GM19023 (cell line): ENCODE results near the gene AP2B1.

Experiments
- ATAC-seq: cut with Tn5 transposase; IDR thresholded peaks from one replicate; pipeline ENCODE4 v1.9.1; 2021; ENCODE audit warnings: mild to moderate bottlenecking, moderate library complexity; ENCODE audit not compliant: unreplicated experiment

The AP2B1 gene

DNA sequence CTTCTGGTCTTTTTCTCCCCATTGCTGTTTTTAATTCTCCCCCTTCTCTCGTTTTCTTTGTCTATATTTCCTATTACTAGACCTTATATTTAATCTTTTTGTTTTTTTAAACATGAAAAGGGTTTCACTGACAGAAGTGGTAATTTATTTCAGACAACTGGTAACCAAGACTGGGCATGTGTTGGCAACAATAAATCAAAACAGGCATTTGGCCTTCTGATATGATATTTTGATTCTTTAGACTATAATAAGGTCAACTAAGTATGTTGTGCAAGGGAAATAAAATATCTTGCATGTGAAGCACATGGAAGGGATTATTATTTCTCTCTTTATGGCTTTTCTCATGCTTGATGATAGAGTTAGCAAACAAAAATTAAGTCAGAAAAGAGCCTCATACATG is 34.6 kb downstream of the AP2B1 start:
- ATAC-seq = no peak

DNA sequence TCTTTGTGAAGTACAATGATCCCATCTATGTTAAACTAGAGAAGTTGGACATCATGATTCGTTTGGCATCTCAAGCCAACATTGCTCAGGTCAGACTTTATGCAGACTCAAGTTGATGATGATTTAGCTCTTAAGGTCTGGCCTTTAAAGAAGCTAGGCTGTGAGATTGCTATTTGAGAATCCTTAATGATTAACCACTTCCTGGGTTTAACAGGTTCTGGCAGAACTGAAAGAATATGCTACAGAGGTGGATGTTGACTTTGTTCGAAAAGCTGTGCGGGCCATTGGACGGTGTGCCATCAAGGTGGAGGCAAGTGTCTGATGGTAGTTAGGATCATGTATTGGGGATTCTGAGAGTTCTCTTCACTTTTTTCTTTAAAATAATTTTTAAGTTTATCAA is 40.3 kb downstream of the AP2B1 start:
- ATAC-seq = no peak

DNA sequence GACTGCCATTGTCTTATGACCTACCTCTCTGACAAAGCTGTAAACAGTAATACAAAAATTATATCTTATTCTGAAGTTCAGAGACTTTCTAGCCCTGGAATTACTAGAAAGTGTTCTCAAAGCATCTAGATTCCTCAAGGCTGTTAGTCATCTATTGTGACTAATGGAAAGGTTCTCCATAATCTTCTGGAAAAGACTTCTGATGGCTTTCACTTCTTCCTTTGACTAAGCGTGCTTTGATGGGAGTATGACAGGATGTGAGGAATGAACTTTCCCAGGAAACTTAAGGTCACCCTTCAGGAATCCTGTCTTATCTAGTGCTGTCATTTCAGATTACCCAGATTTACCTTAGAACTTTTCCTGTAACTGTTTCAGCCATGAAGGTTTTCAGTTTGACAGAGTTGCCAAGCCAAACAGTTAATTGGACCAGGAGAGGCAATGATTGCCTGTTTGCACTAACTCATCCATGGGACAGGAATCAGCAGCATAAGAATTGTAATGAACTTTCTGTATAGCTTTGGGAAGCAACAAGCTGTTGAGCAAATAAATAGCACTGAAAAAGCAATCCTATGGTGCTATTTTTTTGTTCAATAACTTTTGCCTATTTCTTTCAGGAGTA is 43.5 kb downstream of the AP2B1 start:
- no peak for ATAC-seq

DNA sequence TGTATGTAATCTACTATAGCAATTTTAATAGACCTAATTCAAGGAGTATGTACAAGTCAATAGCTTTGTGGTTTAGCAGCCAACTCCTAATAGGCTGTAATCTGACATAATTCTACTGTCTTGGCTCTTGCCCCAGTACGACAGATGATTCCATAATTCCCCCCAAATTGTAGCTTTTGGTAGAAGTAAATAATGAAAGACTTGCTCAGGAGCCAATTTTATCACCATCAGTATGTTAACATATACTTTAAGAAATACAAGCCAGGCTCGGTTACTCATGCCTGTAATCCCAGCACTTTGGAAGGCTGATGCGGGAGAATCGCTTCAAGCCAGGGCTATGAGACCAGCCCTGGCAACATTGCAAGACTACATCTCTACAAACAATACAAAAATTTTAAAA is 53.9 kb downstream of the AP2B1 start:
- no peak for ATAC-seq

DNA sequence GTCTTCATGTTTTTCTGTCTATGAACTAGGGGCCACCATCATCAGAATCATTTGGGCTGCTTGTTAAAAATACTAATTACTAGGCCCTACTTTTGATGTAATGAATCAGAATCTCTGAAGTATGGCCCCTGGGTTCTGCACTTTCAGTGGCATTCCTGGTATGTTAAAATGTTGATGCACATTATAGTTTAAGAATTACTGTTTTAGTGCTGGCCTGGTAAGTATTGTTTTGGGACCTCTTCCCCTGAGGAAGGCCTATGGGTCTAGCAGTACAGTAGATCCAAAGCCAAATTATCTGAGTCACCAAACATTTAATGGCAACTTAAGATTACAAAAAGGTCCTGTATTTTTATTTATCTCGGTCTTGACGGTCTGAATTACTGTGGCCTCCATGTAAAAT is 58.8 kb downstream of the AP2B1 start:
- ATAC-seq = no peak

DNA sequence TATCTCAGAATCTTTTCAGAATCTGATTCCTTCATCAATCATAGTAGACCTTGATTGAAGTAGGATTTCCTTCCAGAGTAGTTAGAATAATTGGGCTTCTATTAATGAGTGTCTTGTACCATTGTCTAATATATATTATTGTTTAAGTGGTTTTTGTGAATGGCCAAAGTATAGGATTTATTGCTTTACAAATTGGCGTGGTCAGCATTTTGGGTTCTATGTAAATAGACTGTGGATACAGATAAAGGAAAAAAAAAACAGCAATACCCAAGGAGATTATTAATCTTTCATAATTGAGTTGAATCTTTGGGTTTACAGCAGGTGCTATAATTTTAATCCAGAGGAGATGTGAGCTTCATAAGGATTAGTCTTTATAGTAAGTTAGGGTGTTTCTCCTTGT is 64.3 kb downstream of the AP2B1 start:
- ATAC-seq = no peak

DNA sequence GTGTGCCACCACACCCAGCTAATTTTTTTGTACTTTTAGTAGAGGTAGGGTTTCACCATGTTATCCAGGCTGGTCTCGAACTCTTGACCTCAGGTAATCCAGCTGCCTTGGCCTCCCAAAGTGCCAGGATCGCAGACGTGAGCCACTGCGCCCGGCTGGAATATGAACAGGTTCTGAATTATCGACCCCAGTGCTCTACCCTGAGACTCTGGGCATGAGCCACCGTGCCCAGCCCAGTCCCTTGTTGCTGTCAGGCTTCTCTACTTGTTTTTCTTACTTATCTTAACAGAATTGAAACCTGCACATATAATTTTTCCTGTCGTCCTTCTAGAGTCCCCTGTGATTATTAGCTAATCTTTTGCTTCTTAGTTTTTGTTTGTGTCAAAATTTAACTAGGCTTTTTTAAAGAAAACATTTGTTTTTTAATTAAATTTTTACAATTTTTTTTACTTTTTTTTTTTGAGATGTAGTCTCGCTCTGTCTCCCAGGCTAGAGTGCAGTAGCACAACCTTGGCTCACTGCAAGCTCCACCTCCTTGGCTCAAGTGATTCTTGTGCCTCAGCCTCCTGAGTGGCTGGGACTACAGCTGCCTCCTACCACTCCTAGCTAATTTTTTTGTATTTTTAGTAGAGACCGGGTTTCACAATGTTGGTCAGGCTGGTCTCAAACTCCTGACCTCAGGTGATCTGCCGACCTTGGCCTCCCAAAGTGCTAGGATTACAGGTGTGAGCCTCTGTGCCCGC is 66.7 kb downstream of the AP2B1 start:
- no peak for ATAC-seq

DNA sequence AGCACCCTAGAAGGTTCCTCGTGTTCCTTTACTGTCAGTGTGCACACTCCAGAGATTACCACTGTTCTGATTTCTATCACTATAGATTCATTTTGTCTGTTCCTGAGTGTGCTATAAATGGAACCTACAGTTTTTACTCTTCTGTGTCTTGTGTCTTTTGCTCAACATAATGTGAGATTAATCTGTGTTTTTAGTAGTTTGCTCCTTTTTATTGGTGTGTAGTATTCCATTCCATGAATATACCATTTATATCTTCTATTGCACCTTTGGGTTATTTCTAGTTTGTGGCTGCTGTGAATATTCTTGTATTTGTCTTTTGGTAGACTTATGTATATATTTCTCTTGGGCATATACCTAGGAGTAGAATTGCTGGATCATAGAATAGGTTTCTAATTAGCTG is 68.2 kb downstream of the AP2B1 start:
- no peak for ATAC-seq

DNA sequence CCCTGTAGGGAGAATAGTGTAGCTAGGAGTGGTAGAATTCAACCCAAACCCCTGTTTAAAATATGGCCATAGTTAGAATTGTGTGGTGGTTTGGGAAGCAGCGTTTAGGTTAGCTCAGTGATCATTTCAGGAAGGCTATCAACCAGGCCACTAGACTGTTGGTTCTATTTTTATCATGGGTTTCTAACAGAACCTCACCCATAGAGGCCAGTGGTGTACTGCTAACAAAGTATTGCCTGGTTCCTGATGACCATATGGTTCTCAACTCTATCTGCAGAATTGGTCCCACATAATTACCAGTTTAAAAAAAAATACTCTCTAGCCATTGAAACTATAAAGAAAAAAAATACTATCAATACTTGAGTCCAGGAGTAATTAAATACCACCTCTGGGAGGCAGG is 73.8 kb downstream of the AP2B1 start:
- ATAC-seq = no peak

DNA sequence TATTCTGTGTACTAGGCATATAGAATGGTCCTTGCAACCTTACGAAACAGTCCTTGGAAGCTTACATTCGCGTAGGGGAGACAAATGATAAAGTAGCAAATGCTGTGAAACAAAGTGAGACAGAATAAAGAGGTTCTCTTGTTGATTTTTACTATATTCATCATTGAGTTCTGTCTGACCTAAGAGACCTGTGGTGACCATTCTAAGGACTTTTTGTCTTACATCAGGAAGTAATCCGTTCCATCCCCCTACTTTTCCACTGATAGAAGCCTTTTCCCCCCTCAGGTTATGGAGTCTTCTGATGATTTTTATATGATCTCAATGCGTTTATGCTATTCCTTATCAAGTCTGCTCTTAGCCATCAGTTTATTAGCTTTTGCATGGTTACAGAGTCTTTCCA is 77.6 kb downstream of the AP2B1 start:
- ATAC-seq = no peak

DNA sequence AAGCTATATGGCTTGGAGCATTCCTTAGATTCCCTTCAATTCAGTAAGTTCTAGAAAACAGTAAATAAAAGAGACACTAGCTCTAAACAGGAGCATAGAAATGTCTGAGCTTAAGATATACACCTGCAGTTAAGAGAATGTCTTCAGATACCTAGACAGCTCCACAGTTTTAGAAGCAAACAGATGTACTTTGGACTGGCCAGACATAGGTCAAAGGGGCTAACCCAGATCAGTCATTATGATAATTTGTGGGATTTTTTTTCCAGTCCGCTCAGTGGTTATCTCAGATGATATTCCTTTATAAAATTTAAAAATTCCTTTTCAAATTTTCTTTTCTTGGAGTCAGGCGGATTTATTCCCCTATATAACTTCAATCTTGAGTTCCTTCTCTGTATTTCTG is 78.5 kb downstream of the AP2B1 start:
- ATAC-seq = no peak

DNA sequence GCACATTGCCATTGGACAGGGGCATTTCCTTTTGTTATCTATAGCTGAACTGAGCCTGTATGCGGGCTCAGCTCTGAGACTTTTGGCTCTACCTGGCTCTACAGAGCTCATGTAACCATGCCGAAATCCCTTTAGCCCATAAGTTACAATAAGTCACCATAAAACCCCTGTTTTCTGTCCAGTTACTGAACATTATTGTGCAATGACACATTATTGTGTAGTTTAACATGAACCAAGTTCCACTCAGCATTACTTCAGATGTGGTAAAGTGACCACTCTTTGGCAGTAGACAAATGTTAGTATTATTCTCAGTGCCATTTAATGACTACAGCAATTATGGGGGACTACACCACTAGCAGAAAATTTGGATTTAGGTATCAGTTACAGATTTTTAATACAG is 78.9 kb downstream of the AP2B1 start:
- ATAC-seq = no peak

DNA sequence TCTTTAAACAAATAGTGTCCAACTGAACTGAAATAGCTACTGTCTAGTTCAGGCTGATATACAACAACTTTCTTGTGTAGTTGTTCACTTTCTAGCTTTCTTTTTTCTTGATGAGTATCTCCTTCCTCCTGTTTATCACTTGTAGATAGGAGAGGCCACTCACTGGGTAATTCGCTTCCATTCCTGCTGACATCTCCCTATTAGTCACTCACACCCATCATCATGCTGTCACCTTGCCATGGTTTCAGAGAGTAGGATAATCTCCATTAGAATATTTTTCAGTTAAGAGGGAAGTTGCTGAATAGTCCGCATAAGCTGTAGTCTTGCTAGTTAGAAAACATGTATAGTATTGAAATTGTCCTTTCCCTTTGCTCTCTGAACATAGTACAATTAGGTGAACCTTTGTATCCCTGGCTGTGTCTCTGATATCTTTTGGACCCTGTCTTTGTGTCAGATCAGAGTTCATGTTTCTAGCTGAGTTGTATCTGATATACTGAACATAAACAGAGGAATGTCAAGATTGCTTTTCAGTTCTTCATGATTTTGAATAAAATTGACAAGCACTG is 79.9 kb downstream of the AP2B1 start:
- no peak for ATAC-seq

DNA sequence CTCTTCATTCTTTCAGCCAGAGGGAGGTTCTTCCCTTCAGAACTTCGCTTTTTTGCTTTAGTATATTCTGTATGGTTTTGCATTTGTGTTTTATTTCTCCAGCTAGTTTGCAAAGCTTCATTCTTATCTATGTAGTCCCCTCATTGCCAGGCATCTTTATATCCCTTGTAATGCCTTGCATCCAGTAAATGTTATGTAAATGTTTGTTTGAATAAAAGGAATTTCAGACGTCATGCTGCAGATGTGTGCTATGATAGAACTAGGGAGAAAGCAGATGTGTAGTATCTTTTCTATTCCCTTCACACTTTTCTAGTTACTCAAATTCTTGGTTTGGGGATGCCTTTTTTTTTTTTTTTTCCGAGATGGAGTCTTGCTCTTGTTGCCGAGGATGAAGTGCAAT is 81.7 kb downstream of the AP2B1 start:
- ATAC-seq = no peak

DNA sequence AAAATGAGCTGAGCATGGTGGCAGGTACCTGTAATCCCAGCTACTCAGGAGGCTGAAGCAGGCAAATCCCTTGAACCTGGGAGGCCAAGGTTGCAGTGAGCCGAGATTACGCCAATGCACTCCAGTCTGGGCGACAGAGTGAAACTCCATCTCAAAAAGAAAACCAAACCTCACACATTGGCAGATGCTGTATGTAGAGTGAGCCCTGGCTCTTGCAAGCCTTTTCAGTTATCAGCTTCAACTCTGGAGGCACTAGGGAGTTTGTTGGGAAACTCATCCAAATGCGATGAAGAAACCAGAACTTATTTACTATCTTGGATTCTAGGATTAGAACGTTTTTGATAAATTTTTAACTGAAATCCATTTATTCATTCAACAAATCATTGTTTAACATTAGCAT is 87.4 kb downstream of the AP2B1 start:
- no peak for ATAC-seq

DNA sequence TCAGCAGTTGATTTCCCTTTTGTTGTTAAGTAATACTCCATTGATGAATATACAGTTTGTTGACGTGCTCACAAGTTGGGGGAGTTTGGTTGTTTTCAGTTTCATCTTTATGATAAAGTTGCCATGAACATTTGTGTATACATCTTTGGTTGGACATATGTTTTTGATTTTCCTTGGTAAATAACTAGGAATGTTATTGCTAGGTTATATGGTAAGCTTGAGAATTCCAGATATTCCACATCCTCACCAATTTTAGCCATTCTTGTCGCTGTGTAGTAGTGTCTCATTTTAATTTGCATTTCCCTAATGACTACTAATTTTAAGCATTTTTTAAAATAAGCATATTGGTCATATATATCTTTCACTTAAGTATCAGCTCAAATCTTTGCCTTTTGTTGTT is 89.3 kb downstream of the AP2B1 start:
- no peak for ATAC-seq

DNA sequence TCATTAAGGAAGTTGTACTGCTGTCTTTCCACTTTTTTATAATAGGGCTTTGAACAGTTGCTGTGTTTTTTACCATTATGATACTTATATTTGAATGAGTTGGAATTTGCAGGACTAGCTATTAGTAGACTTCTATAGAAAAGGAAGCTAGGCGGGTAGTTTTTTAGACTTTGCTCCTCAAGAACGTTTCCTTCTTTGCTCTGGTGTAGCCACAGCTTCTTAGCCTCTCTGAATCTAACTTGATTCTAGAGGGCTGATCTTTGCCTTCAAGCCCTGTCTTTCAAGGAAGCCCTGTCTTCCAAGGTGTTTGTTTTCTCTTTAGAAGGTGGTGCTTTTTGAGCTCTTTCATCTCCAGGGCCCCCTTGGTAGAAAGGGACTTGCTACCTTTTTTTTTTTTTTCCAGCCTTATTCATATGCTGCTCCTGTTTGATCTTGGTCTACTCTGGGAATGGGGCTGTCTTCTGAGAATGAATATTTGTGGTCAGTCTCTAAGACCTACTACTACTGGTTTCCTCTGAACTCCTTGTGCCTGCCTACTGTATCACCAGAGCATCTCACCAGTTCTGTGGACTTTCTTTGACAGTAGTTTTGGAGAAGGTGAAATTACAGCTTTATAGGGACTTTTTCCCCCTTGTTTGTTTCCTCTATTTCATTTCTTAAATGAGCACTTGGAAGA is 92.0 kb downstream of the AP2B1 start:
- no peak for ATAC-seq

DNA sequence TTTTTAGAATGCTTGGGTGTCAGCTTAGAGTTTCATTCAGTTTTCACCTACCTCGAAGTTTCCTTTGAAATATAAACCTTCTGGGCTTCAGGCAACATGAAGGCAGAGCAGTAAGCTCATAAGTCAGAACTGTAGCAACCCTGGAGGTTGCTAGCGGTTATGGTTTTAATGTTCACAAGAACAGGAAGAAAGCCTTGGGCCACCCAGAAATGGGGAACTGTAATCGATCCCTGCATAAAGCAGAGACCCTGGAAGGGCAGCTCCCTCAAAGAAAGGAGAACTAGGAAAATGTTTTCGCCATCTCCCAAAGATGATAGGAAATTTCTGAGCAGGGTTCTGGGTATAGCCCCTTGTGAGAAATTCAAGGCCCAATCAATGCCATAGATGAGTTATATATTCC is 96.5 kb downstream of the AP2B1 start:
- ATAC-seq = no peak

DNA sequence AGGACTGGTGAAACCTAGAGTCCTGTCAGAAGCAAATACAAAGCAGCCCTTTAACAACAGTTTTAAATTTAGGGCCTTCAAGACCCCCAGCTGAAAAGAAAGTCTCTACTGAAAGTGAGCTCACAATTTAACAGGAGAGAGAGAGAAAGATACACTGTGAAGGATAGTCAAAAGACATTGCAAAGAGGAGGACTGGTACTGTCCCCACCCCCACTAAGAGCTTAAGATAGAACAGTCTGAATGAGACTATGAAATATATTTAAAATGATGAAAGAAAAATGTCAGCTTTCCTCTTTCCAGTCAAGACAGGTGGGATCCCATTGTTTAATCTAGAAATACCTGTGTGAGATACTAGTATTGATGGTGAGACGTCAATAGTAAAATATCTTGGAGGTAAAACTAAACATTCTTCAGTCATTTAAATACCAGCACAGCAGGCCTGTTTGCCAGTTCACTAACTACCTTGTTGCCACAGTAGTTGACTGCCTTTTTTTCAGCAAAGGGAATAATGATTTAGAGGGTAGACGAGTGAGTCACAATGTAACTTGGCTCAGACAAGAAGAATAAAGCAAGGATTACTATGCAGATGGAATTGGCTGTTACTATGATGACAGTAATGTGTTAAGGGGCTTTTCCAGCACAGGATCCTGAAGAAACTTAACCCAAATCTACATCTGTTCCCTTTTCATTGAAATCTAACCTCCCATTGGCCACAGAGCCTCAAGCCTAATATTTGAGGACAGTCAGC is 97.1 kb downstream of the AP2B1 start:
- ATAC-seq = no peak

DNA sequence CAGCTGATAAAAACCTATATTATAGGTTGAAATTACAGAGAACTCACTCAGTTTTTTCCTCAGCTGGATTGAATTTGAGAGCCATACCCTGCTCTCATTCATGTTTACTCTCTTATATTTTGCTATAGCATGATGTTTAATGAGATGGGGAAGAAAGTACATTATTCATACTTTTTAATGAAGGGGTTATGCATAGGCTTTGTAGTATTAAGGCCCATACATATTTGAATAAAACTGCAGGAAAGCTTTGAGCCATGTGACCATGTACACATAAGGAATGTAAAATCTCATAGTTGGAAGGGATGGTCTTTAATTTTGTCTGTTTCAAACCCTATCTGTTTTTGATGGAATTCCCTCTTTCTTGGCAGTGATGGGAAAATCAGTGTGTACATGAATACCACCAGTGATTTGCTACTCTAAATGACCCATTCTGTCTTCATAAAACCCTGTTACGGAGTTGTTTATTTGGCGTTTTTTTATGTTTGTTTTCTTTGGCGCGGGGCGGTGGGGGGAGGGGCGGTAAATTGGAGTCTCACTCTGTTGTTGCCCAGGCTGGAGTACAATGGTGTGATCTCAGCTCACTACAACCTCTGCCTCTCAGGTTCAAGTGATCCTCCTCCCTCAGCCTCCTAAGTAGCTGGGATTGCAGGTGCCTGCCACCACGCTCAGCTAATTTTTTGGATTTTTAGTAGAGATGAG is 105.5 kb downstream of the AP2B1 start:
- ATAC-seq = no peak

DNA sequence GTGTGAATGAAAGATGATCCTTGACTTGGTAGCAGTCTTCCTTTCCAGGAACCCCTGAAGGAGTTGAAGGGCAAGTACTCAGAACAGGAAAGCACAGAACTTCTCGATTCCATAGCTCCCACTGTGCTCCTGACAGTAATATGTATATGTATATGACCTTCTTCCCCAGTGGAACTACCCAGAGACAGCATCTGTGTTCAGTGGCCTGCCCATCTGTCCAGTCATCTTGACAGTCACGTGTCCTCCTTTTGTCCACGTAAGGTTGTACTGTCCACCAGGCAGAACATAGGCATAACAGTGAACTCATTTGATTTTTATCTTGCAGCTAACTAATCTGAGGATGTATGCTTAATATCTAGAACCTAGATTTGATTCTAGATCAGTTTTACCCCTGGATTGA is 106.5 kb downstream of the AP2B1 start:
- no peak for ATAC-seq
